Thyroid gland (tissue), 4 donors: ENCODE results near the gene THBS4. TPM values are rescaled to one million over a fixed set of nuclear protein-coding genes. Genes with fewer than 3 reads are reported as not detected.
"Not testable (repeated sequence)": the region's sequence is repeated elsewhere in the genome, so short reads cannot be mapped to it uniquely, and the experiment has no call there.

Source experiments
- DNase-seq, 2 donors: peaks; one replicate each; pipeline ENCODE4 v3.0.0-alpha.2; 2019
- H3K27ac ChIP-seq, 3 donors: fragments of 200-600 bp; sonication (generic); 1 replicate in 2 of 3; 2 replicates in 1 of 3; pipeline ENCODE4 v1.5.1; 2016 to 2019; ENCODE audit warnings: mild to moderate bottlenecking in 1 of 3, moderate library complexity in 1 of 3
- H3K27me3 ChIP-seq: fragments of 200-600 bp; sonication (generic); one replicate; pipeline ENCODE4 v1.5.1; 2019
- H3K36me3 ChIP-seq, 2 donors: fragments of 200-600 bp; sonication (generic); one replicate each; pipeline ENCODE4 v1.5.1; 2016 to 2019
- H3K4me1 ChIP-seq, 2 donors: fragments of 200-600 bp; sonication (generic); one replicate each; pipeline ENCODE4 v1.5.1; 2017 to 2019
- H3K4me3 ChIP-seq, 3 donors: fragments of 200-600 bp; sonication (generic); replicated peaks in 1 of 3; 1 replicate in 2 of 3; 2 replicates in 1 of 3; pipeline ENCODE4 v1.5.1; 2016; ENCODE audit warnings: mild to moderate bottlenecking in 1 of 3
- H3K9me3 ChIP-seq: fragments of 200-600 bp; sonication (generic); one replicate; pipeline ENCODE4 v1.5.1; 2017
- CTCF ChIP-seq, 6 experiments: fragments of 200-600 bp in 3 of 6; fragments of 450-650 bp in 3 of 6; sonication (generic) in 3 of 6; IDR thresholded peaks; one replicate each; pipeline ENCODE4 v1.5.1; 2016 to 2019; ENCODE audit warnings: antibody characterized with exemption in 6 of 6, mild to moderate bottlenecking in 2 of 6, inconsistent platforms in 1 of 6, moderate library complexity in 1 of 6
- POLR2A ChIP-seq, 2 donors: fragments of 450-650 bp; IDR thresholded peaks; one replicate each; pipeline ENCODE4 v1.6.1; 2017; ENCODE audit warnings: antibody characterized with exemption in 2 of 2, mild to moderate bottlenecking in 2 of 2, moderate library complexity in 1 of 2
- WGBS, 2 donors: methylation state at CpG; one replicate each; pipeline ENCODE4 v1.1.5; 2017; 5-methylcytosine and 5-hydroxymethylcytosine counted together
- intact Hi-C: fragments of 100-400 bp; cut with DNase I; formaldehyde crosslinking; loops from one replicate; pipeline ENCODE4 v1.15.1; 2023
- total RNA-seq, 4 donors: library from RNA; depleted of rRNA; stranded (reverse); fragments of >200 nt; gene quantifications; one replicate each; pipeline ENCODE4 v1.2.3, GENCODE V29; 2016

Gene THBS4
- total RNA-seq, 4 donors from 2014 or later = 2.4 to 4.5 (median 3.1) TPM

- Histone ChIP-seq H3K27me3 (no peaks in the 10 kb centered on the region), H3K27ac (no peak overlapping the region), H3K9me3 (no peaks in the 10 kb centered on the region), H3K4me1 (no peaks in the 10 kb centered on the region), H3K36me3 (no peaks in the 10 kb centered on the region), H3K4me3 (no peak overlapping the region)
- TF ChIP-seq POLR2A (IDR thresholded peaks at IDR 0.05) = no peak
- TF ChIP-seq CTCF (IDR thresholded peaks at IDR 0.05) = no peak
- DNase-seq = no peak
- intact Hi-C loops = no loop called here
Observed at GRCh38 chr5:80101993-80102392, 66.8 kb downstream of the THBS4 start.

- no peak for TF ChIP-seq POLR2A (IDR thresholded peaks at IDR 0.05)
- no peak for TF ChIP-seq CTCF (IDR thresholded peaks at IDR 0.05)
- no peak overlapping the region for H3K4me3 ChIP-seq
- no peaks in the 10 kb centered on the region for H3K9me3 ChIP-seq
- no peaks in the 10 kb centered on the region for H3K36me3 ChIP-seq
- intact Hi-C loops = no loop called here
- no peak for DNase-seq
- H3K27me3 ChIP-seq = no peaks in the 10 kb centered on the region
- no peak overlapping the region for H3K27ac ChIP-seq
- whole genome bisulfite sequencing, 2 donors = 85% methylated on average over 6 of the region's 6 CpGs
- H3K4me1 ChIP-seq = no peaks in the 10 kb centered on the region
Observed at GRCh38 chr5:80103371-80103770, 68.2 kb downstream of the THBS4 start.

GRCh38 chr5:80105698-80106439, 70.7 kb downstream of the THBS4 start:
- Histone ChIP-seq H3K9me3 (no peaks in the 10 kb centered on the region), H3K4me3 (no peak overlapping the region), H3K4me1 (peaks cover 4% of the 10 kb centered on the region in 2 donors), H3K27ac (no peak overlapping the region), H3K27me3 (no peaks in the 10 kb centered on the region), H3K36me3 (no peaks in the 10 kb centered on the region)
- WGBS, 2 donors = 92 to 95% methylated on average over 6 to 7 of the region's 7 CpGs
- TF ChIP-seq POLR2A (IDR thresholded peaks at IDR 0.05) (no peak), CTCF (IDR thresholded peaks at IDR 0.05) (no peak)
- DNase-seq = no peak
- intact Hi-C loops = no loop called here

GRCh38 chr5:80106916-80107315, 71.8 kb downstream of the THBS4 start:
- H3K27me3 ChIP-seq = no peaks in the 10 kb centered on the region
- intact Hi-C loops = no loop called here
- no peaks in the 10 kb centered on the region for H3K9me3 ChIP-seq
- no peaks in the 10 kb centered on the region for H3K36me3 ChIP-seq
- no peak for TF ChIP-seq CTCF (IDR thresholded peaks at IDR 0.05)
- no peak for TF ChIP-seq POLR2A (IDR thresholded peaks at IDR 0.05)
- no peak overlapping the region for H3K27ac ChIP-seq
- peaks cover 4% of the 10 kb centered on the region in 2 donors for H3K4me1 ChIP-seq
- 72 to 74% methylated on average over 5 of the region's 5 CpGs for WGBS, 2 donors
- H3K4me3 ChIP-seq = no peak overlapping the region
- no peak for DNase-seq

- H3K27me3 ChIP-seq = no peaks in the 10 kb centered on the region
- H3K36me3 ChIP-seq = no peaks in the 10 kb centered on the region
- WGBS, 2 donors = 25 to 33% methylated on average over 9 of the region's 9 CpGs
- no peak for TF ChIP-seq POLR2A (IDR thresholded peaks at IDR 0.05)
- TF ChIP-seq CTCF (IDR thresholded peaks at IDR 0.05) = no peak
- no peaks in the 10 kb centered on the region for H3K9me3 ChIP-seq
- H3K4me1 ChIP-seq = peaks cover 4% of the 10 kb centered on the region in 2 donors
- intact Hi-C loops = no loop called here
- H3K27ac ChIP-seq = no peak overlapping the region
- H3K4me3 ChIP-seq = no peak overlapping the region
- peak; percentile 21 to 48 for DNase-seq
Observed at GRCh38 chr5:80109646-80110478, 74.7 kb downstream of the THBS4 start.

- H3K4me3 ChIP-seq, intact Hi-C loops, H3K4me1 ChIP-seq, H3K27me3 ChIP-seq, H3K27ac ChIP-seq, H3K9me3 ChIP-seq, DNase-seq, H3K36me3 ChIP-seq: not testable (repeated sequence)
- 72 to 81% methylated on average over 5 of the region's 5 CpGs for WGBS, 2 donors
Observed at GRCh38 chr5:80111376-80111990, 76.3 kb downstream of the THBS4 start.
